ENCODE results near the gene HOXC4. TPM values are rescaled to one million over a fixed set of nuclear protein-coding genes. Genes with fewer than 3 reads are reported as not detected.

Gene HOXC4
- total RNA-seq, 2 donors from 2014 or later, result 0.62 TPM; not detected in 1

- TF ChIP-seq POLR2A (IDR thresholded peaks at IDR 0.05), result no peak
- TF ChIP-seq POLR2AphosphoS5 (IDR thresholded peaks at IDR 0.05), result no peak
- TF ChIP-seq, protein P1, sequence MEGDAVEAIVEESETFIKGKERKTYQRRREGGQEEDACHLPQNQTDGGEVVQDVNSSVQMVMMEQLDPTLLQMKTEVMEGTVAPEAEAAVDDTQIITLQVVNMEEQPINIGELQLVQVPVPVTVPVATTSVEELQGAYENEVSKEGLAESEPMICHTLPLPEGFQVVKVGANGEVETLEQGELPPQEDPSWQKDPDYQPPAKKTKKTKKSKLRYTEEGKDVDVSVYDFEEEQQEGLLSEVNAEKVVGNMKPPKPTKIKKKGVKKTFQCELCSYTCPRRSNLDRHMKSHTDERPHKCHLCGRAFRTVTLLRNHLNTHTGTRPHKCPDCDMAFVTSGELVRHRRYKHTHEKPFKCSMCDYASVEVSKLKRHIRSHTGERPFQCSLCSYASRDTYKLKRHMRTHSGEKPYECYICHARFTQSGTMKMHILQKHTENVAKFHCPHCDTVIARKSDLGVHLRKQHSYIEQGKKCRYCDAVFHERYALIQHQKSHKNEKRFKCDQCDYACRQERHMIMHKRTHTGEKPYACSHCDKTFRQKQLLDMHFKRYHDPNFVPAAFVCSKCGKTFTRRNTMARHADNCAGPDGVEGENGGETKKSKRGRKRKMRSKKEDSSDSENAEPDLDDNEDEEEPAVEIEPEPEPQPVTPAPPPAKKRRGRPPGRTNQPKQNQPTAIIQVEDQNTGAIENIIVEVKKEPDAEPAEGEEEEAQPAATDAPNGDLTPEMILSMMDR (IDR thresholded peaks at IDR 0.05), result no peak
- H3K4me3 ChIP-seq, result no peak overlapping the region
- H3K9me3 ChIP-seq, result no peaks in the 10 kb centered on the region
- peaks cover 66% of the 10 kb centered on the region for H3K27me3 ChIP-seq (replicated peaks; ENCODE audit: insufficient read depth)
- WGBS, result 5% methylated on average over 49 of the region's 57 CpGs
- intact Hi-C loops (cut with DNase I), result no loop called here
- no peak for DNase-seq (ENCODE audit: low spot score)
- no peak overlapping the region for H3K27ac ChIP-seq
- H3K36me3 ChIP-seq, result no peaks in the 10 kb centered on the region
- peaks cover 9% of the 10 kb centered on the region for H3K4me1 ChIP-seq (replicated peaks)
These were observed 19.5 kb upstream of the HOXC4 start for GRCh38 chr12:54033980-54034784.

GRCh38 chr12:54034785-54035310, 18.8 kb upstream of the HOXC4 start:
- peaks cover 65% of the 10 kb centered on the region for H3K27me3 ChIP-seq (replicated peaks; ENCODE audit: insufficient read depth)
- intact Hi-C loops (cut with DNase I), result no loop called here

DNA sequence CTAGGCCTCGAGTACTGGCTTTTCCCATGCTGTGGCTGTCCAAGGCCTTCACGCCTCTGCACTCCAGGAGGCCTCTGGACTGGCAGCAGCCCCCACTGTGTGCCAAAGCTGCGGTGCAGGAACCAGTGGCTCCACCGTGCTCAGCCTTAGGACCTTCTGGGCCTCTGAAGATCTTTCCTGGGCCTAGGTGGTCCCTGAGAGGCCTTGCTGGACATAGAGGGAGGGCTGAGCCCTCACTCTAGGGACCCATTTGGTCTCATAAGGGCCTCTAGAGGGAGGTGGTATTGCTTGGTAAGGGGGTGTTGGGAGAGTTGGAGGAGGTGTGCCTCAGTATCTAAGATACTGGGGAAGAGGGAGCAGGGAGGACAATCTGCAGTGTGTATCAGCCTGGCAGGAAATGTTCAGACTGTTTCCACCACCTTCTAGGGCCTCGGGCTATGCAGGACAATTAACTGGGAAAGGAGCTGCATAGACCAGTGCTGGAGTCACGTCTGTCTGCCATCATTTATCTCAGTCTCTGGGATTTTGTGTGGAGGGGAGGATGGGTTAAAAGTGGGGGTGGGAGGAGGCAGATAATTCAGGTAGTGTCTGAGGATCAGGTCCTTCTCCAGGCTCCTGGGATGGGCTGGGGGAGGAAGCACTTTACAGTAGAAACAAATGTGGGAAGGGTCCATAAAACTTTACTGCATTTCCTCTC, 17.9 kb upstream of the HOXC4 start:
- Histone ChIP-seq H3K36me3 (no peaks in the 10 kb centered on the region), H3K4me3 (no peak overlapping the region), H3K27me3 (replicated peaks; ENCODE audit: insufficient read depth) (peaks cover 61% of the 10 kb centered on the region), H3K9me3 (no peaks in the 10 kb centered on the region), H3K27ac (no peak overlapping the region), H3K4me1 (replicated peaks) (peaks cover 9% of the 10 kb centered on the region)
- DNase-seq (ENCODE audit: low spot score), result no peak
- TF ChIP-seq, protein P1 (IDR thresholded peaks at IDR 0.05), result no peak
- no peak for TF ChIP-seq POLR2AphosphoS5 (IDR thresholded peaks at IDR 0.05)
- TF ChIP-seq POLR2A (IDR thresholded peaks at IDR 0.05), result no peak
- intact Hi-C loops (cut with DNase I), result no loop called here
- WGBS, result 67% methylated on average over 6 of the region's 6 CpGs

More at GRCh38 chr12:54034785-54035310, 18.8 kb upstream of the HOXC4 start:
- Histone ChIP-seq H3K27ac (no peak overlapping the region), H3K4me3 (no peak overlapping the region), H3K36me3 (no peaks in the 10 kb centered on the region), H3K4me1 (replicated peaks) (peaks cover 9% of the 10 kb centered on the region), H3K9me3 (no peaks in the 10 kb centered on the region)
- WGBS, result 46% methylated on average over 11 of the region's 22 CpGs
- TF ChIP-seq POLR2AphosphoS5 (IDR thresholded peaks at IDR 0.05) (no peak), POLR2A (IDR thresholded peaks at IDR 0.05) (no peak)
- TF ChIP-seq, protein P1 (IDR thresholded peaks at IDR 0.05), result no peak
- DNase-seq (ENCODE audit: low spot score), result no peak

- Histone ChIP-seq H3K27me3 (replicated peaks; ENCODE audit: insufficient read depth) (peaks cover 62% of the 10 kb centered on the region), H3K36me3 (no peaks in the 10 kb centered on the region), H3K4me1 (replicated peaks) (peaks cover 9% of the 10 kb centered on the region), H3K4me3 (no peak overlapping the region), H3K27ac (no peak overlapping the region), H3K9me3 (no peaks in the 10 kb centered on the region)
- TF ChIP-seq POLR2AphosphoS5 (IDR thresholded peaks at IDR 0.05) (no peak), POLR2A (IDR thresholded peaks at IDR 0.05) (no peak)
- TF ChIP-seq, protein P1 (IDR thresholded peaks at IDR 0.05), result no peak
- no peak for DNase-seq (ENCODE audit: low spot score)
- 37% methylated on average over 14 of the region's 14 CpGs for WGBS
- intact Hi-C loops (cut with DNase I), result no loop called here
These were observed 16.8 kb upstream of the HOXC4 start for GRCh38 chr12:54036620-54037359.
